ENCODE data around the gene KCTD3.

The KCTD3 gene

GRCh38 chr1:215530401-215530984 lies 36.6 kb upstream of the KCTD3 start:
- Histone ChIP-seq H3K4me3 (ENCODE audit: low read depth, low read length) (no peak overlapping the region), H3K27ac (ENCODE audit: low read depth, low read length) (no peak overlapping the region), H3K27me3 (ENCODE audit: insufficient read depth, low read length) (no peaks in the 10 kb centered on the region), H2AFZ (ENCODE audit: low read length, unreplicated experiment) (no peak overlapping the region), H3K79me2 (ENCODE audit: control insufficient read depth, insufficient read depth, low read length, unreplicated experiment) (no peaks in the 10 kb centered on the region), H3K4me1 (ENCODE audit: control insufficient read depth, insufficient read depth, low read length, unreplicated experiment) (no peaks in the 10 kb centered on the region), H3K36me3 (ENCODE audit: insufficient read depth, low read length) (no peaks in the 10 kb centered on the region)

- Histone ChIP-seq H3K4me1 (ENCODE audit: control insufficient read depth, insufficient read depth, low read length, unreplicated experiment) (peaks cover 20% of the 10 kb centered on the region), H3K79me2 (ENCODE audit: control insufficient read depth, insufficient read depth, low read length, unreplicated experiment) (no peaks in the 10 kb centered on the region), H3K27ac (ENCODE audit: low read depth, low read length) (no peak overlapping the region), H3K27me3 (ENCODE audit: insufficient read depth, low read length) (no peaks in the 10 kb centered on the region), H2AFZ (ENCODE audit: low read length, unreplicated experiment) (no peak overlapping the region), H3K36me3 (ENCODE audit: insufficient read depth, low read length) (0 out of 2 replicates have a peak, but pooled peaks cover 4% of the 10 kb centered on the region), H3K4me3 (ENCODE audit: low read depth, low read length) (no peak overlapping the region)
Measured at GRCh38 chr1:215539803-215540570, 27.1 kb upstream of the KCTD3 start.

GRCh38 chr1:215542301-215542700 lies 24.8 kb upstream of the KCTD3 start:
- H2AFZ ChIP-seq (ENCODE audit: low read length, unreplicated experiment), result no peak overlapping the region
- no peaks in the 10 kb centered on the region for H3K27me3 ChIP-seq (ENCODE audit: insufficient read depth, low read length)
- no peak overlapping the region for H3K4me3 ChIP-seq (ENCODE audit: low read depth, low read length)
- peaks cover 20% of the 10 kb centered on the region for H3K4me1 ChIP-seq (ENCODE audit: control insufficient read depth, insufficient read depth, low read length, unreplicated experiment)
- no peaks in the 10 kb centered on the region for H3K79me2 ChIP-seq (ENCODE audit: control insufficient read depth, insufficient read depth, low read length, unreplicated experiment)
- H3K27ac ChIP-seq (ENCODE audit: low read depth, low read length), result no peak overlapping the region
- H3K36me3 ChIP-seq (ENCODE audit: insufficient read depth, low read length), result 0 out of 2 replicates have a peak, but pooled peaks cover 4% of the 10 kb centered on the region

GRCh38 chr1:215543191-215543606 lies 23.9 kb upstream of the KCTD3 start:
- Histone ChIP-seq H3K36me3 (ENCODE audit: insufficient read depth, low read length) (0 out of 2 replicates have a peak, but pooled peaks cover 4% of the 10 kb centered on the region), H3K27me3 (ENCODE audit: insufficient read depth, low read length) (no peaks in the 10 kb centered on the region), H3K4me1 (ENCODE audit: control insufficient read depth, insufficient read depth, low read length, unreplicated experiment) (peaks cover 20% of the 10 kb centered on the region), H3K4me3 (ENCODE audit: low read depth, low read length) (no peak overlapping the region), H3K27ac (ENCODE audit: low read depth, low read length) (no peak overlapping the region), H3K79me2 (ENCODE audit: control insufficient read depth, insufficient read depth, low read length, unreplicated experiment) (no peaks in the 10 kb centered on the region), H2AFZ (ENCODE audit: low read length, unreplicated experiment) (no peak overlapping the region)

- Histone ChIP-seq H3K79me2 (ENCODE audit: control insufficient read depth, insufficient read depth, low read length, unreplicated experiment) (no peaks in the 10 kb centered on the region), H2AFZ (ENCODE audit: low read length, unreplicated experiment) (no peak overlapping the region), H3K36me3 (ENCODE audit: insufficient read depth, low read length) (0 out of 2 replicates have a peak, but pooled peaks cover 4% of the 10 kb centered on the region), H3K4me3 (ENCODE audit: low read depth, low read length) (no peak overlapping the region), H3K27me3 (ENCODE audit: insufficient read depth, low read length) (no peaks in the 10 kb centered on the region), H3K27ac (ENCODE audit: low read depth, low read length) (no peak overlapping the region), H3K4me1 (ENCODE audit: control insufficient read depth, insufficient read depth, low read length, unreplicated experiment) (peaks cover 20% of the 10 kb centered on the region)
Measured at GRCh38 chr1:215543806-215544205, 23.3 kb upstream of the KCTD3 start.

- H3K79me2 ChIP-seq (ENCODE audit: control insufficient read depth, insufficient read depth, low read length, unreplicated experiment), result no peaks in the 10 kb centered on the region
- H3K4me1 ChIP-seq (ENCODE audit: control insufficient read depth, insufficient read depth, low read length, unreplicated experiment), result peaks cover 15% of the 10 kb centered on the region
- no peak overlapping the region for H3K4me3 ChIP-seq (ENCODE audit: low read depth, low read length)
- 0 out of 2 replicates have a peak, but pooled peaks cover 4% of the 10 kb centered on the region for H3K36me3 ChIP-seq (ENCODE audit: insufficient read depth, low read length)
- no peak overlapping the region for H2AFZ ChIP-seq (ENCODE audit: low read length, unreplicated experiment)
- no peaks in the 10 kb centered on the region for H3K27me3 ChIP-seq (ENCODE audit: insufficient read depth, low read length)
- H3K27ac ChIP-seq (ENCODE audit: low read depth, low read length), result no peak overlapping the region
Measured at GRCh38 chr1:215544566-215544965, 22.5 kb upstream of the KCTD3 start.

GRCh38 chr1:215545096-215545495 lies 22.0 kb upstream of the KCTD3 start:
- no peak overlapping the region for H2AFZ ChIP-seq (ENCODE audit: low read length, unreplicated experiment)
- no peaks in the 10 kb centered on the region for H3K79me2 ChIP-seq (ENCODE audit: control insufficient read depth, insufficient read depth, low read length, unreplicated experiment)
- H3K36me3 ChIP-seq (ENCODE audit: insufficient read depth, low read length), result 0 out of 2 replicates have a peak, but pooled peaks cover 4% of the 10 kb centered on the region
- no peaks in the 10 kb centered on the region for H3K27me3 ChIP-seq (ENCODE audit: insufficient read depth, low read length)
- H3K4me1 ChIP-seq (ENCODE audit: control insufficient read depth, insufficient read depth, low read length, unreplicated experiment), result peaks cover 9% of the 10 kb centered on the region
- H3K4me3 ChIP-seq (ENCODE audit: low read depth, low read length), result no peak overlapping the region
- no peak overlapping the region for H3K27ac ChIP-seq (ENCODE audit: low read depth, low read length)

GRCh38 chr1:215547011-215547410 lies 20.1 kb upstream of the KCTD3 start:
- Histone ChIP-seq H3K27me3 (ENCODE audit: insufficient read depth, low read length) (no peaks in the 10 kb centered on the region), H3K36me3 (ENCODE audit: insufficient read depth, low read length) (0 out of 2 replicates have a peak, but pooled peaks cover 4% of the 10 kb centered on the region), H3K4me1 (ENCODE audit: control insufficient read depth, insufficient read depth, low read length, unreplicated experiment) (peaks cover 4% of the 10 kb centered on the region), H2AFZ (ENCODE audit: low read length, unreplicated experiment) (no peak overlapping the region), H3K79me2 (ENCODE audit: control insufficient read depth, insufficient read depth, low read length, unreplicated experiment) (no peaks in the 10 kb centered on the region), H3K4me3 (ENCODE audit: low read depth, low read length) (no peak overlapping the region), H3K27ac (ENCODE audit: low read depth, low read length) (no peak overlapping the region)

GRCh38 chr1:215551806-215552205 lies 15.3 kb upstream of the KCTD3 start:
- Histone ChIP-seq H3K36me3 (ENCODE audit: insufficient read depth, low read length) (no peaks in the 10 kb centered on the region), H3K4me1 (ENCODE audit: control insufficient read depth, insufficient read depth, low read length, unreplicated experiment) (no peaks in the 10 kb centered on the region), H3K79me2 (ENCODE audit: control insufficient read depth, insufficient read depth, low read length, unreplicated experiment) (no peaks in the 10 kb centered on the region), H3K27ac (ENCODE audit: low read depth, low read length) (no peak overlapping the region), H3K4me3 (ENCODE audit: low read depth, low read length) (no peak overlapping the region), H2AFZ (ENCODE audit: low read length, unreplicated experiment) (no peak overlapping the region), H3K27me3 (ENCODE audit: insufficient read depth, low read length) (no peaks in the 10 kb centered on the region)

GRCh38 chr1:215554865-215555264 lies 12.2 kb upstream of the KCTD3 start:
- H3K27me3 ChIP-seq (ENCODE audit: insufficient read depth, low read length), result no peaks in the 10 kb centered on the region
- H3K36me3 ChIP-seq (ENCODE audit: insufficient read depth, low read length), result no peaks in the 10 kb centered on the region
- no peak overlapping the region for H2AFZ ChIP-seq (ENCODE audit: low read length, unreplicated experiment)
- no peak overlapping the region for H3K27ac ChIP-seq (ENCODE audit: low read depth, low read length)
- H3K4me3 ChIP-seq (ENCODE audit: low read depth, low read length), result no peak overlapping the region
- no peaks in the 10 kb centered on the region for H3K79me2 ChIP-seq (ENCODE audit: control insufficient read depth, insufficient read depth, low read length, unreplicated experiment)
- H3K4me1 ChIP-seq (ENCODE audit: control insufficient read depth, insufficient read depth, low read length, unreplicated experiment), result no peaks in the 10 kb centered on the region

- no peak overlapping the region for H3K4me3 ChIP-seq (ENCODE audit: low read depth, low read length)
- H3K27ac ChIP-seq (ENCODE audit: low read depth, low read length), result no peak overlapping the region
- no peaks in the 10 kb centered on the region for H3K36me3 ChIP-seq (ENCODE audit: insufficient read depth, low read length)
- no peak overlapping the region for H2AFZ ChIP-seq (ENCODE audit: low read length, unreplicated experiment)
- H3K79me2 ChIP-seq (ENCODE audit: control insufficient read depth, insufficient read depth, low read length, unreplicated experiment), result no peaks in the 10 kb centered on the region
- H3K4me1 ChIP-seq (ENCODE audit: control insufficient read depth, insufficient read depth, low read length, unreplicated experiment), result no peaks in the 10 kb centered on the region
- no peaks in the 10 kb centered on the region for H3K27me3 ChIP-seq (ENCODE audit: insufficient read depth, low read length)
Measured at GRCh38 chr1:215555531-215555930, 11.6 kb upstream of the KCTD3 start.

Measured in ACC112 (cell line).